PFSK-1 (cell line): ENCODE measurements around the gene MMP15.

Experiments used
- FOXP2 ChIP-seq: optimal IDR thresholded peaks from 2 replicates; pipeline ENCODE3; 2011; ENCODE audit warnings: borderline replicate concordance, control low read depth, inconsistent platforms; ENCODE audit not compliant: insufficient read depth; ENCODE audit errors: extremely low read length, extremely low read depth
- POLR2AphosphoS5 ChIP-seq: IDR thresholded peaks from 2 replicates; pipeline ENCODE4 v1.6.1; 2012; ENCODE audit warnings: low read depth, mild to moderate bottlenecking, control low read depth, low read length, moderate library complexity
- REST ChIP-seq, 2 experiments: IDR thresholded peaks; 2 replicates each; pipeline versions ENCODE4 v1.6.1 to v1.8.0; 2011 to 2012; ENCODE audit warnings: low read depth in 2 of 2, low read length in 2 of 2, control low read depth in 1 of 2, inconsistent platforms in 1 of 2, mild to moderate bottlenecking in 1 of 2, moderate library complexity in 1 of 2; ENCODE audit not compliant: insufficient read depth in 1 of 2
- SIN3A ChIP-seq: IDR thresholded peaks from 2 replicates; pipeline ENCODE4 v1.6.1; 2012; ENCODE audit warnings: mild to moderate bottlenecking, low read length, moderate library complexity, borderline replicate concordance; ENCODE audit not compliant: insufficient read depth
- TAF1 ChIP-seq: IDR thresholded peaks from 2 replicates; pipeline ENCODE4 v1.6.1; 2012; ENCODE audit warnings: low read length, control low read depth, borderline replicate concordance; ENCODE audit not compliant: insufficient read depth

MMP15 gene

GRCh38 chr16:58042001-58042885 is 16.7 kb downstream of the MMP15 start:
- TF ChIP-seq TAF1 (no peak), SIN3A (no peak), FOXP2 (no peak), REST (IDR thresholded peaks at IDR 0.05; ENCODE audit: insufficient read depth in 1 of 2, low read depth in 2 of 2, low read length in 2 of 2) (no peak), POLR2AphosphoS5 (no peak)

GRCh38 chr16:58042886-58043515 is 17.4 kb downstream of the MMP15 start:
- TF ChIP-seq POLR2AphosphoS5 (no peak), REST (IDR thresholded peaks at IDR 0.05; ENCODE audit: insufficient read depth in 1 of 2, low read depth in 2 of 2, low read length in 2 of 2) (no peak), TAF1 (no peak), SIN3A (no peak), FOXP2 (no peak)

- TF ChIP-seq FOXP2: no peak
- no peak for TF ChIP-seq POLR2AphosphoS5
- no peak for TF ChIP-seq TAF1
- no peak for TF ChIP-seq REST (IDR thresholded peaks at IDR 0.05; ENCODE audit: insufficient read depth in 1 of 2, low read depth in 2 of 2, low read length in 2 of 2)
- TF ChIP-seq SIN3A: no peak
These were observed 18.1 kb downstream of the MMP15 start for GRCh38 chr16:58043571-58044155.

GRCh38 chr16:58044266-58045019 is 18.9 kb downstream of the MMP15 start:
- no peak for TF ChIP-seq SIN3A
- TF ChIP-seq FOXP2: no peak
- TF ChIP-seq POLR2AphosphoS5: no peak
- TF ChIP-seq TAF1: no peak
- no peak for TF ChIP-seq REST (IDR thresholded peaks at IDR 0.05; ENCODE audit: insufficient read depth in 1 of 2, low read depth in 2 of 2, low read length in 2 of 2)
